ENCODE data around the gene PPP1R12B.
"Not testable (repeated sequence)": the region's sequence is repeated elsewhere in the genome, so short reads cannot be mapped to it uniquely, and the experiment has no call there.

GRCh38 chr1:202615208-202615500, 266.7 kb downstream of the PPP1R12B start:
- TF ChIP-seq POLR2A, CTCF (IDR thresholded peaks at IDR 0.05): not testable (repeated sequence)
